Testis (tissue), 3 donors: ENCODE data around the gene ADM2. TPM values are rescaled to one million over a fixed set of nuclear protein-coding genes. Genes with fewer than 3 reads are reported as not detected.

Source experiments
- DNase-seq: peaks from one replicate; pipeline ENCODE4 v3.0.0-alpha.2; 2019
- H3K27ac ChIP-seq, 2 donors: fragments of 200-600 bp; sonication (generic); one replicate each; pipeline ENCODE4 v1.5.1; 2019
- H3K27me3 ChIP-seq: fragments of 200-600 bp; sonication (generic); one replicate; pipeline ENCODE4 v1.5.1; 2019
- H3K36me3 ChIP-seq: fragments of 200-600 bp; sonication (generic); one replicate; pipeline ENCODE4 v1.5.1; 2017; ENCODE audit warnings: low read depth; ENCODE audit errors: missing control alignments
- H3K4me1 ChIP-seq: fragments of 200-600 bp; sonication (generic); one replicate; pipeline ENCODE4 v1.5.1; 2019
- H3K4me3 ChIP-seq, 2 donors: fragments of 200-600 bp; sonication (generic); one replicate each; pipeline ENCODE4 v1.5.1; 2017 to 2019
- H3K9me3 ChIP-seq: fragments of 200-600 bp; sonication (generic); one replicate; pipeline ENCODE4 v1.5.1; 2017
- CTCF ChIP-seq, 3 experiments: fragments of 450-650 bp in 2 of 3; fragments of 200-600 bp in 1 of 3; sonication (generic) in 1 of 3; IDR thresholded peaks; one replicate each; pipeline ENCODE4 v1.5.1; 2016 to 2019; ENCODE audit warnings: antibody characterized with exemption in 3 of 3, mild to moderate bottlenecking in 2 of 3, moderate library complexity in 1 of 3
- POLR2A ChIP-seq: fragments of 450-650 bp; IDR thresholded peaks from one replicate; pipeline ENCODE4 v1.6.1; 2017; ENCODE audit warnings: antibody characterized with exemption, mild to moderate bottlenecking, moderate library complexity
- WGBS, 2 donors: methylation state at CpG; one replicate each; pipeline ENCODE4 v1.1.5; 2018; 5-methylcytosine and 5-hydroxymethylcytosine counted together
- intact Hi-C: fragments of 100-400 bp; cut with DNase I; formaldehyde crosslinking; loops from one replicate; pipeline ENCODE4 v1.15.1; 2023; ENCODE audit warnings: low total_unique reads
- polyA plus RNA-seq: library from polyadenylated mRNA; stranded (reverse); fragments of 350-450 nt; fragmentation: Illumina TruSeq; extraction: RNeasy Lipid Tissue Mini Kit (QIAGEN cat#74804); gene quantifications from one replicate; pipeline ENCODE4 v1.2.3, GENCODE V29; 2014; ENCODE audit warnings: low read depth, low replicate concordance; ENCODE audit not compliant: insufficient read depth
- total RNA-seq, 2 donors: library from RNA; depleted of rRNA; stranded (reverse); fragments of >200 nt; gene quantifications; one replicate each; pipeline ENCODE4 v1.2.3, GENCODE V29; 2016

The ADM2 gene
- total and polyA plus RNA-seq, 3 donors from 2014 or later, result 0.99 to 1.9 (median 1.0) TPM

- Histone ChIP-seq H3K36me3 (no peaks in the 10 kb centered on the region), H3K27me3 (no peaks in the 10 kb centered on the region), H3K4me3 (no peak overlapping the region), H3K27ac (no peak overlapping the region), H3K9me3 (no peaks in the 10 kb centered on the region), H3K4me1 (peaks cover 5% of the 10 kb centered on the region)
- intact Hi-C loops, result no loop called here
- 90 to 94% methylated on average over 21 to 30 of the region's 30 CpGs for WGBS, 2 donors
- DNase-seq, result no peak
- TF ChIP-seq POLR2A, result no peak
Measured at GRCh38 chr22:50465066-50465930, 16.0 kb upstream of the ADM2 start.

- TF ChIP-seq CTCF (IDR thresholded peaks at IDR 0.05) (no peak), POLR2A (no peak)
- H3K27ac ChIP-seq, result no peak overlapping the region
- no peaks in the 10 kb centered on the region for H3K27me3 ChIP-seq
- no peaks in the 10 kb centered on the region for H3K36me3 ChIP-seq
- no peak for DNase-seq
- no peak overlapping the region for H3K4me3 ChIP-seq
- intact Hi-C loops, result no loop called here
- WGBS, 2 donors, result 85 to 87% methylated on average over 11 to 24 of the region's 24 CpGs
- no peaks in the 10 kb centered on the region for H3K9me3 ChIP-seq
- H3K4me1 ChIP-seq, result peaks cover 9% of the 10 kb centered on the region
Measured at GRCh38 chr22:50467341-50467740, 14.0 kb upstream of the ADM2 start.

GRCh38 chr22:50467773-50468440, 13.4 kb upstream of the ADM2 start:
- 86 to 93% methylated on average over 8 to 22 of the region's 22 CpGs for WGBS, 2 donors
- Histone ChIP-seq H3K9me3 (no peaks in the 10 kb centered on the region), H3K36me3 (no peaks in the 10 kb centered on the region), H3K27me3 (no peaks in the 10 kb centered on the region), H3K27ac (no peak overlapping the region), H3K4me3 (no peak overlapping the region), H3K4me1 (peaks cover 9% of the 10 kb centered on the region)
- no peak for TF ChIP-seq CTCF (IDR thresholded peaks at IDR 0.05)
- TF ChIP-seq POLR2A, result no peak
- intact Hi-C loops, result no loop called here
- no peak for DNase-seq

GRCh38 chr22:50468626-50469025, 12.7 kb upstream of the ADM2 start:
- WGBS, 2 donors, result 50 to 87% methylated on average over 4 to 8 of the region's 8 CpGs
- intact Hi-C loops, result no loop called here
- Histone ChIP-seq H3K4me1 (peaks cover 14% of the 10 kb centered on the region), H3K4me3 (no peak overlapping the region), H3K9me3 (no peaks in the 10 kb centered on the region), H3K27ac (no peak overlapping the region), H3K36me3 (no peaks in the 10 kb centered on the region), H3K27me3 (no peaks in the 10 kb centered on the region)
- TF ChIP-seq CTCF (IDR thresholded peaks at IDR 0.05), result no peak
- TF ChIP-seq POLR2A, result no peak
- no peak for DNase-seq
